Heart left ventricle (tissue), 13 donors: ENCODE results near the gene ERBB4.

Experiments
- POLR2A ChIP-seq, 2 donors: fragments of 450-650 bp; IDR thresholded peaks; one replicate each; pipeline ENCODE4 v1.6.1; 2017; ENCODE audit warnings: antibody characterized with exemption in 2 of 2, mild to moderate bottlenecking in 2 of 2, moderate library complexity in 2 of 2
- TF ChIP-seq, protein P1 (sequence below), 12 donors: fragments of 200-600 bp; sonication (generic) in 4 of 12; IDR thresholded peaks; one replicate each; pipeline versions ENCODE4 v1.5.0 to v1.8.0; 2018 to 2022; ENCODE audit warnings: antibody characterized with exemption in 12 of 12, mild to moderate bottlenecking in 5 of 12
- donor health status: ischemic (EF 13 %, LVEDD 7.1; RV severe dilation, severe dysfunction).
- donor health status: DM: no; HTN: yes; CAD: no.
- donor health status: DM: no; HTN: no; CAD: no.
- donor health status: ischemic (EF 25% LVEDD 6.9; RV normal size, moderate dysfunction).
- donor health status: ischemic (EF 25% LVEDD 5.7; RV mildly dilated, moderate dysfunction).
- donor health status: ischemic (EF 35%, LVEDD 5.7; RV mildly dilated, moderate dysfunction).
- donor health status: nonischemic (EF 11% LVEDD 7.7; RV severe dilation, severe dysfunction).
- donor health status: DM: yes; HTN: yes; CAD: no.
- donor health status: PGD.
- donor health status: ischemic (EF 29% LVEDD 5.4; RV normal size, mild dysfunction).
- donor health status: nonischemic (EF 23%, LVEDD 6.1; RV moderate dilation, normal function).

DNA sequence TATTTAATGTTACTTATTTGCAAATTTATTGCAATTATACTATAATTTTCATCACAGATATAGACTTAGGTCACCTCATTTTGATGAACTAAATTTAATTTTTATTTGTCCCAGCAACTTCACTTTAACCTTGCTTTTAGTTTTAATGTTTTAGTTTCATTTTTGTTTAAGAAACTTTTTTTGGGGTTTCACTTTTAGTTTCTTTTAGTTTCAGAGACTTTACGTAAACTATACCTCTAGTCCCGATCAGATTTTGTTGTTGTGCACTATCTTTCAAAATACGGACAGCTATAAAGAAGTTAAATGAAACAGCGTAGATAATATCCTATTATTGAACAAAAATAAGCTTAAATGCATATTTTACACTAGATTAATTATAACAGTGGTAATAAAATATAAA is 460.5 kb downstream of the ERBB4 start:
- no peak for TF ChIP-seq POLR2A (IDR thresholded peaks at IDR 0.05)
- TF ChIP-seq, protein P1, sequence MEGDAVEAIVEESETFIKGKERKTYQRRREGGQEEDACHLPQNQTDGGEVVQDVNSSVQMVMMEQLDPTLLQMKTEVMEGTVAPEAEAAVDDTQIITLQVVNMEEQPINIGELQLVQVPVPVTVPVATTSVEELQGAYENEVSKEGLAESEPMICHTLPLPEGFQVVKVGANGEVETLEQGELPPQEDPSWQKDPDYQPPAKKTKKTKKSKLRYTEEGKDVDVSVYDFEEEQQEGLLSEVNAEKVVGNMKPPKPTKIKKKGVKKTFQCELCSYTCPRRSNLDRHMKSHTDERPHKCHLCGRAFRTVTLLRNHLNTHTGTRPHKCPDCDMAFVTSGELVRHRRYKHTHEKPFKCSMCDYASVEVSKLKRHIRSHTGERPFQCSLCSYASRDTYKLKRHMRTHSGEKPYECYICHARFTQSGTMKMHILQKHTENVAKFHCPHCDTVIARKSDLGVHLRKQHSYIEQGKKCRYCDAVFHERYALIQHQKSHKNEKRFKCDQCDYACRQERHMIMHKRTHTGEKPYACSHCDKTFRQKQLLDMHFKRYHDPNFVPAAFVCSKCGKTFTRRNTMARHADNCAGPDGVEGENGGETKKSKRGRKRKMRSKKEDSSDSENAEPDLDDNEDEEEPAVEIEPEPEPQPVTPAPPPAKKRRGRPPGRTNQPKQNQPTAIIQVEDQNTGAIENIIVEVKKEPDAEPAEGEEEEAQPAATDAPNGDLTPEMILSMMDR (IDR thresholded peaks at IDR 0.05), result no peak
